Gastrocnemius medialis (tissue), 4 donors: ENCODE data around the gene ABCA13.

Experiments used
- CTCF ChIP-seq, 5 experiments: fragments of 450-650 bp in 3 of 5; fragments of 200-600 bp in 2 of 5; sonication (generic) in 2 of 5; IDR thresholded peaks in 4 of 5; conservative IDR thresholded peaks in 1 of 5; 1 replicate in 4 of 5; 2 replicates in 1 of 5; pipeline ENCODE4 v1.5.1; 2016 to 2019; ENCODE audit warnings: antibody characterized with exemption in 5 of 5, mild to moderate bottlenecking in 3 of 5, moderate library complexity in 3 of 5
- POLR2A ChIP-seq, 2 donors: fragments of 450-650 bp; IDR thresholded peaks; one replicate each; pipeline ENCODE4 v1.6.1; 2017; ENCODE audit warnings: antibody characterized with exemption in 2 of 2, mild to moderate bottlenecking in 2 of 2, moderate library complexity in 2 of 2

DNA sequence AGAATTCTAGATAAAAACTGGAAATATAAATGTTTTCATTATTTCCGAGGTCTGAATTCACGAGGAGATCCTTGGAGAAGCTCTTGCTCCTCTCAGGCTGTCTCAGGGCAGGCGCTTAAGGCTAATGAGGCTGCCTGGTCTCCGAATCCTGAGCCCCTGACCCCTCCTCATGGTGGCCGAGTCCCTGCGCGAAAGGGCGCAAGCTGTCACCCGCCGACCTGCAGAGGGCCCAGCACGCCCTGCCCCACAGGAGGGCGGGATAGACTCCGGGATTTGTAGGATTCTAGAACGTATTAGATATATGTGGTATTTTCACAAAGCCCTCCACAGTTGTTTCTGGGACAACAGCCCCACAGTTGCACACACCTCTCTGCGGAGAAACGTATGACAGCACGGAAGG, 284.1 kb downstream of the ABCA13 start:
- TF ChIP-seq POLR2A (IDR thresholded peaks at IDR 0.05): no peak
- no peak for TF ChIP-seq CTCF (IDR thresholded peaks at IDR 0.05 in 4 of 5, conservative IDR thresholded peaks at IDR 0.05 in 1 of 5)
